Skeletal muscle cell (primary cell): ENCODE results near the gene RMND1.

ENCODE experiments used
- DNase-seq: peaks from one replicate; pipeline ENCODE4 v3.0.0-alpha.2; 2010; ENCODE audit warnings: low read depth
- H3K4me3 ChIP-seq: 2 replicates; pipeline ENCODE4 v1.5.1; 2011; ENCODE audit warnings: low read depth, mild to moderate bottlenecking, control low read depth, low read length, moderate library complexity

The RMND1 gene

GRCh38 chr6:151430886-151431285, 21.0 kb downstream of the RMND1 start:
- no peak overlapping the region for H3K4me3 ChIP-seq
- no peak for DNase-seq

GRCh38 chr6:151428093-151428735, 23.7 kb downstream of the RMND1 start:
- no peak for DNase-seq
- no peak overlapping the region for H3K4me3 ChIP-seq

- DNase-seq = no peak
- H3K4me3 ChIP-seq = no peak overlapping the region
These were observed 26.4 kb downstream of the RMND1 start for GRCh38 chr6:151425561-151425960.

- DNase-seq = no peak
- H3K4me3 ChIP-seq = no peak overlapping the region
These were observed 28.9 kb downstream of the RMND1 start for GRCh38 chr6:151422981-151423380.

GRCh38 chr6:151417477-151417876, 34.4 kb downstream of the RMND1 start:
- no peak overlapping the region for H3K4me3 ChIP-seq
- no peak for DNase-seq

- H3K4me3 ChIP-seq = no peak overlapping the region
- no peak for DNase-seq
These were observed 37.2 kb downstream of the RMND1 start for GRCh38 chr6:151414641-151415260.

- no peak for DNase-seq
- no peak overlapping the region for H3K4me3 ChIP-seq
These were observed 38.4 kb downstream of the RMND1 start for GRCh38 chr6:151413372-151414145.

GRCh38 chr6:151412909-151413308, 39.0 kb downstream of the RMND1 start:
- no peak for DNase-seq
- H3K4me3 ChIP-seq = no peak overlapping the region

- H3K4me3 ChIP-seq = no peak overlapping the region
- DNase-seq = no peak
These were observed 42.2 kb downstream of the RMND1 start for GRCh38 chr6:151409679-151410078.

- DNase-seq = no peak
- H3K4me3 ChIP-seq = no peak overlapping the region
These were observed 42.7 kb downstream of the RMND1 start for GRCh38 chr6:151409260-151409659.

GRCh38 chr6:151408858-151409257, 43.1 kb downstream of the RMND1 start:
- H3K4me3 ChIP-seq = no peak overlapping the region
- no peak for DNase-seq

GRCh38 chr6:151403919-151404308, 48.0 kb downstream of the RMND1 start:
- DNase-seq = no peak

GRCh38 chr6:151402228-151402627, 49.7 kb downstream of the RMND1 start:
- DNase-seq = no peak
- no peak overlapping the region for H3K4me3 ChIP-seq

More at GRCh38 chr6:151403919-151404308, 48.0 kb downstream of the RMND1 start:
- no peak overlapping the region for H3K4me3 ChIP-seq

GRCh38 chr6:151400473-151400872, 51.5 kb downstream of the RMND1 start:
- DNase-seq = no peak
- H3K4me3 ChIP-seq = no peak overlapping the region

- H3K4me3 ChIP-seq = no peak overlapping the region
- DNase-seq = no peak
These were observed 52.2 kb downstream of the RMND1 start for GRCh38 chr6:151399679-151400078.

GRCh38 chr6:151393410-151393809, 58.5 kb downstream of the RMND1 start:
- DNase-seq = no peak
- H3K4me3 ChIP-seq = no peak overlapping the region

- peak overlapping the region; percentile 90 for H3K4me3 ChIP-seq
- no peak for DNase-seq
These were observed 59.5 kb downstream of the RMND1 start for GRCh38 chr6:151392427-151392826.

- peak; percentile 33 for DNase-seq
- H3K4me3 ChIP-seq = peak within 1 kb of the TSS; percentile 90
These were observed 60.2 kb downstream of the RMND1 start, which contains the start of gene ZBTB2 for GRCh38 chr6:151391471-151392413. Gene ZBTB2 (minus strand): TSS chr6:151391559. CDS start chr6:151373637, 17,922 bp downstream.

GRCh38 chr6:151390851-151391470, 61.0 kb downstream of the RMND1 start:
- peak overlapping the region; percentile 90 for H3K4me3 ChIP-seq
- peak; percentile 28 for DNase-seq
